ENCODE measurements around the gene CYB5R2. TPM values are rescaled to one million over a fixed set of nuclear protein-coding genes. Genes with fewer than 3 reads are reported as not detected.

The CYB5R2 gene
- total RNA-seq, 1 donor from 2014 or later: 5.7 TPM

DNA sequence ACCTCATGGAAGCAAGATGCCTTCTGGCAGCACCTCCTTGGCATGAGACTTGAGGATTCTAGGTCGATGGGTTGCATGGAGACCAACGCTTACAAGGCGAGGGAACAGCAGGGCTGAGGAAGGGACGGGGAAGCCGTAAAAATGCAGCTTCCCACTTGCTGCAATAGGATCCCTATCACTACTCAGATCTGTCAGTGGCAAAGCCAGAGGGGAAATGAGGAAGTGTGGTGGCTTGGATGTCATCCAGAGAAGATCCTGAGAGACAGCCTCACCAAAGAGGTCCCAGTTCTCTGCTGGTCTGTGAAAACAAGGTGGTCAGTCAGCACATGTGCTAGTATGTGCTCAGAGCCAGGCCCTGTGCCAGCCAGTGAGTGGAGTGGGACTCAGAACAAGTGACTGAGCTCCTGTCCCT is 22.2 kb downstream of the CYB5R2 start:
- Mint-ChIP-seq H3K27me3 (ENCODE audit: unreplicated experiment) (no peaks in the 10 kb centered on the region), H3K4me3 (ENCODE audit: unreplicated experiment) (no peak overlapping the region), H3K36me3 (ENCODE audit: unreplicated experiment) (peaks cover 65% of the 10 kb centered on the region), H3K4me1 (ENCODE audit: unreplicated experiment) (no peaks in the 10 kb centered on the region), H3K9me3 (ENCODE audit: unreplicated experiment) (no peaks in the 10 kb centered on the region), H3K27ac (ENCODE audit: unreplicated experiment) (no peak overlapping the region)
- DNase-seq (ENCODE audit: extremely low spot score, unreplicated experiment): peak; percentile 63
- TF ChIP-seq CTCF (IDR thresholded peaks at IDR 0.05): no peak

- Mint-ChIP-seq H3K4me1 (ENCODE audit: unreplicated experiment) (no peaks in the 10 kb centered on the region), H3K27me3 (ENCODE audit: unreplicated experiment) (no peaks in the 10 kb centered on the region), H3K36me3 (ENCODE audit: unreplicated experiment) (peaks cover 77% of the 10 kb centered on the region), H3K9me3 (ENCODE audit: unreplicated experiment) (no peaks in the 10 kb centered on the region), H3K27ac (ENCODE audit: unreplicated experiment) (no peak overlapping the region), H3K4me3 (ENCODE audit: unreplicated experiment) (no peak overlapping the region)
- DNase-seq (ENCODE audit: extremely low spot score, unreplicated experiment): peak; percentile 53
- no peak for TF ChIP-seq CTCF (IDR thresholded peaks at IDR 0.05)
Measured at GRCh38 chr11:7648264-7648663, 25.0 kb downstream of the CYB5R2 start.

- no peak overlapping the region for H3K4me3 Mint-ChIP-seq (ENCODE audit: unreplicated experiment)
- DNase-seq (ENCODE audit: extremely low spot score, unreplicated experiment): no peak
- no peaks in the 10 kb centered on the region for H3K9me3 Mint-ChIP-seq (ENCODE audit: unreplicated experiment)
- H3K27ac Mint-ChIP-seq (ENCODE audit: unreplicated experiment): no peak overlapping the region
- H3K27me3 Mint-ChIP-seq (ENCODE audit: unreplicated experiment): no peaks in the 10 kb centered on the region
- no peaks in the 10 kb centered on the region for H3K4me1 Mint-ChIP-seq (ENCODE audit: unreplicated experiment)
- peaks cover 74% of the 10 kb centered on the region for H3K36me3 Mint-ChIP-seq (ENCODE audit: unreplicated experiment)
- TF ChIP-seq CTCF (IDR thresholded peaks at IDR 0.05): no peak
Measured at GRCh38 chr11:7646866-7647265, 26.4 kb downstream of the CYB5R2 start.

DNA sequence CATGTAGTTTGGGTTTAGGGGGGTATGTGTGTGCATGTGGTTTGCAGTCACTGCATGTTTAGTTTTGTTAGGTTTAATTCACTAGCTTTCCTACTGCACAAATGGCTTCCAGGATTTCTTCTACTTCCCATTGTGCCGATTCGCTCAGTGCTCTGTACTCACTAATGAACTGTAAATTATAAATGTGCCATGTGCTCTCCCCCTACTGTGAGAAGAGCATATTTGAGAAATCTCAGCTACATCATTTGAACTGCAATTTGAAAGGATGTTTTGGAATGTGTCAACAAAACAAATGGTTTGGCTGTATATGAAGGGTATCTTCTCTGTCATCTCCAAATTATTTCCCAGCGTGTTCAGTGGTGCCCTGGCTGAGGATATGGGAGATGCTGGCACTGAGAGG is 28.1 kb downstream of the CYB5R2 start:
- no peak for DNase-seq (ENCODE audit: extremely low spot score, unreplicated experiment)
- no peaks in the 10 kb centered on the region for H3K9me3 Mint-ChIP-seq (ENCODE audit: unreplicated experiment)
- no peaks in the 10 kb centered on the region for H3K4me1 Mint-ChIP-seq (ENCODE audit: unreplicated experiment)
- no peak overlapping the region for H3K4me3 Mint-ChIP-seq (ENCODE audit: unreplicated experiment)
- peaks cover 73% of the 10 kb centered on the region for H3K36me3 Mint-ChIP-seq (ENCODE audit: unreplicated experiment)
- no peaks in the 10 kb centered on the region for H3K27me3 Mint-ChIP-seq (ENCODE audit: unreplicated experiment)
- no peak overlapping the region for H3K27ac Mint-ChIP-seq (ENCODE audit: unreplicated experiment)
- no peak for TF ChIP-seq CTCF (IDR thresholded peaks at IDR 0.05)

DNA sequence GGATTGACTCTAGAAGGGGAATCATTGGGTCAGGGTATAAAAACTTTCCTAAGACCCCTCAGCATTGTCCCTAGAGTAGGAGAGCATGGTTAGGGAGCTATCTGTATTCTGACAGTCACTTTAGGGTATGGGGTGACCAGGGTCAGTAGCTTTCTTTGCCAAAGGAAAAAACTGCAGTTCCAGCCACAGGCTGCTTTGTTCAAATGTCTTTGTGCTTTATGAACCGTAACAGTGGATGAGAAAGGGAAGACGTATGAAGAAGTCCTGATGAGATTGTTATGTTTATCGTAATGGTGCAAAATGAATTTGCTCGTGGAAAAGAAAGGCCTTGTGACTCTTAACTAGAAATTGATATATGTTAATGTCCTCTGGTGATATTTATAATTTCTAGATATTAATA is 30.0 kb downstream of the CYB5R2 start:
- no peak overlapping the region for H3K4me3 Mint-ChIP-seq (ENCODE audit: unreplicated experiment)
- H3K9me3 Mint-ChIP-seq (ENCODE audit: unreplicated experiment): no peaks in the 10 kb centered on the region
- no peaks in the 10 kb centered on the region for H3K4me1 Mint-ChIP-seq (ENCODE audit: unreplicated experiment)
- no peaks in the 10 kb centered on the region for H3K27me3 Mint-ChIP-seq (ENCODE audit: unreplicated experiment)
- H3K36me3 Mint-ChIP-seq (ENCODE audit: unreplicated experiment): peaks cover 77% of the 10 kb centered on the region
- no peak for DNase-seq (ENCODE audit: extremely low spot score, unreplicated experiment)
- H3K27ac Mint-ChIP-seq (ENCODE audit: unreplicated experiment): no peak overlapping the region
- no peak for TF ChIP-seq CTCF (IDR thresholded peaks at IDR 0.05)
